RWPE2 (cell line): ENCODE measurements around the gene WDR90.

Experiments
- ATAC-seq: fragments of 200-7000 bp; cut with Tn5 transposase; 3 replicates; pipeline ENCODE4 v1.9.1; 2021; ENCODE audit warnings: low read depth
- DNase-seq: peaks from one replicate; pipeline ENCODE4 v3.0.0-alpha.2; 2020; ENCODE audit warnings: low spot score
- H3K27ac ChIP-seq: fragments of 450-650 bp; 2 replicates; pipeline ENCODE4 v1.5.1; 2017; ENCODE audit warnings: mild to moderate bottlenecking; ENCODE audit not compliant: poor library complexity, severe bottlenecking
- H3K27me3 ChIP-seq: fragments of 250-450 bp; sonication (Bioruptor Pico); 2 replicates; pipeline ENCODE4 v1.5.1; 2021; ENCODE audit warnings: mild to moderate bottlenecking, moderate library complexity; ENCODE audit not compliant: insufficient read depth, poor library complexity, severe bottlenecking
- H3K36me3 ChIP-seq: fragments of 250-450 bp; sonication (Bioruptor Pico); 2 replicates; pipeline ENCODE4 v1.5.1; 2020; ENCODE audit warnings: low read depth, mild to moderate bottlenecking, moderate library complexity
- H3K4me1 ChIP-seq: fragments of 250-450 bp; sonication (Bioruptor Pico); 2 replicates; pipeline ENCODE4 v1.5.1; 2021; ENCODE audit warnings: mild to moderate bottlenecking, moderate library complexity; ENCODE audit not compliant: insufficient read depth, poor library complexity, severe bottlenecking
- H3K4me3 ChIP-seq: fragments of 250-450 bp; sonication (Bioruptor Pico); 2 replicates; pipeline ENCODE4 v1.5.1; 2021; ENCODE audit warnings: mild to moderate bottlenecking, moderate library complexity; ENCODE audit not compliant: severe bottlenecking
- H3K9me3 ChIP-seq: fragments of 250-450 bp; sonication (Bioruptor Pico); 2 replicates; pipeline ENCODE4 v1.5.1; 2021; ENCODE audit warnings: mild to moderate bottlenecking, moderate library complexity; ENCODE audit not compliant: severe bottlenecking
- CTCF ChIP-seq: fragments of 450-650 bp; IDR thresholded peaks from one replicate; pipeline ENCODE4 v1.5.1; 2017; ENCODE audit warnings: mild to moderate bottlenecking, moderate library complexity; ENCODE audit not compliant: poor library complexity, severe bottlenecking

Gene WDR90

GRCh38 chr16:634996-635395, 14.2 kb upstream of the WDR90 start:
- H3K36me3 ChIP-seq = no peaks in the 10 kb centered on the region
- peaks cover 4% of the 10 kb centered on the region for H3K4me1 ChIP-seq
- no peaks in the 10 kb centered on the region for H3K9me3 ChIP-seq
- no peak overlapping the region for H3K27ac ChIP-seq
- ATAC-seq (no peak), DNase-seq (no peak)
- TF ChIP-seq CTCF = no peak
- H3K27me3 ChIP-seq = no peaks in the 10 kb centered on the region
- peak overlapping the region; percentile 82 for H3K4me3 ChIP-seq

GRCh38 chr16:635573-636205, 13.5 kb upstream of the WDR90 start:
- Histone ChIP-seq H3K27me3 (no peaks in the 10 kb centered on the region), H3K9me3 (no peaks in the 10 kb centered on the region), H3K4me3 (peak overlapping the region; percentile 82), H3K4me1 (peaks cover 4% of the 10 kb centered on the region), H3K36me3 (no peaks in the 10 kb centered on the region), H3K27ac (peak overlapping the region; percentile 44)
- no peak for DNase-seq
- no peak; the same call in 2 of the 3 replicates for ATAC-seq
- no peak for TF ChIP-seq CTCF

- DNase-seq (peak; percentile 97), ATAC-seq (peak; percentile 82)
- peak within 1 kb of the TSS; percentile 44 for H3K27ac ChIP-seq
- H3K4me1 ChIP-seq = no peaks in the 10 kb centered on the region
- H3K4me3 ChIP-seq = peak within 1 kb of the TSS; percentile 82
- TF ChIP-seq CTCF = peak; percentile 10
- H3K36me3 ChIP-seq = no peaks in the 10 kb centered on the region
- no peaks in the 10 kb centered on the region for H3K27me3 ChIP-seq
- no peaks in the 10 kb centered on the region for H3K9me3 ChIP-seq
Observed at GRCh38 chr16:636206-637080, 12.7 kb upstream of the WDR90 start, which contains the start of gene METTL26. Gene METTL26, minus strand, starts transcription at chr16:636305. Its CDS starts 15 bp downstream, at chr16:636290.

GRCh38 chr16:637081-638018, 11.8 kb upstream of the WDR90 start:
- no peaks in the 10 kb centered on the region for H3K36me3 ChIP-seq
- TF ChIP-seq CTCF = no peak
- no peaks in the 10 kb centered on the region for H3K9me3 ChIP-seq
- no peak for DNase-seq
- no peak for ATAC-seq
- no peaks in the 10 kb centered on the region for H3K27me3 ChIP-seq
- peak overlapping the region; percentile 82 for H3K4me3 ChIP-seq
- H3K4me1 ChIP-seq = no peaks in the 10 kb centered on the region
- peak overlapping the region; percentile 44 for H3K27ac ChIP-seq
